Measurements from ENCODE around the gene SHMT2.

SHMT2 gene

GRCh38 chr12:57241402-57242310 lies 12.1 kb downstream of the SHMT2 start:
- DNase-seq = peak in 1 of 2 experiments; percentile 79

GRCh38 chr12:57242329-57242690 lies 12.8 kb downstream of the SHMT2 start:
- DNase-seq = peak; percentile 88 to 95

- DNase-seq = peak; percentile 99 to 100
These were observed 13.4 kb downstream of the SHMT2 start for GRCh38 chr12:57242691-57243454.

GRCh38 chr12:57243521-57244311 lies 14.2 kb downstream of the SHMT2 start:
- peak; percentile 80 to 95 for DNase-seq

- DNase-seq = peak in 1 of 2 experiments; percentile 42
These were observed 14.8 kb downstream of the SHMT2 start for GRCh38 chr12:57244312-57244696.

- DNase-seq = no peak
These were observed 17.5 kb downstream of the SHMT2 start for GRCh38 chr12:57247041-57247440.

- no peak for DNase-seq
These were observed 19.6 kb downstream of the SHMT2 start for GRCh38 chr12:57248934-57249742.

- DNase-seq = no peak
These were observed 21.0 kb downstream of the SHMT2 start for GRCh38 chr12:57250541-57250940.

- no peak for DNase-seq
These were observed 21.4 kb downstream of the SHMT2 start, which contains the start of gene STAC3 for GRCh38 chr12:57250956-57251355. TSS of gene STAC3 (minus strand) at chr12:57251187. CDS start at chr12:57249636, 1,551 bp downstream.

GRCh38 chr12:57254506-57255280 lies 25.2 kb downstream of the SHMT2 start:
- no peak for DNase-seq

- no peak for DNase-seq
These were observed 26.4 kb downstream of the SHMT2 start for GRCh38 chr12:57255916-57256315.

- no peak for DNase-seq
These were observed 29.8 kb downstream of the SHMT2 start for GRCh38 chr12:57258977-57259970.

GRCh38 chr12:57260366-57260765 lies 30.9 kb downstream of the SHMT2 start:
- DNase-seq = no peak

GRCh38 chr12:57261428-57261865 lies 31.9 kb downstream of the SHMT2 start:
- no peak for DNase-seq

- DNase-seq = no peak
These were observed 32.8 kb downstream of the SHMT2 start for GRCh38 chr12:57262126-57262822.

GRCh38 chr12:57263096-57263495 lies 33.6 kb downstream of the SHMT2 start:
- DNase-seq = no peak

- no peak for DNase-seq
These were observed 37.2 kb downstream of the SHMT2 start for GRCh38 chr12:57266681-57267080.

GRCh38 chr12:57268264-57268663 lies 38.8 kb downstream of the SHMT2 start:
- peak; percentile 14 to 15 for DNase-seq

GRCh38 chr12:57270966-57271470 lies 41.5 kb downstream of the SHMT2 start:
- DNase-seq = no peak

Data from NCI-H526 (cell line).